Ectodermal cell (in vitro differentiated cells): ENCODE results near the gene DNAH11.
"Not testable (repeated sequence)": the region's sequence is repeated elsewhere in the genome, so short reads cannot be mapped to it uniquely, and the experiment has no call there.

Experiments used
- H3K27ac ChIP-seq: 2 replicates; pipeline ENCODE4 v1.7.0; 2013; ENCODE audit warnings: mild to moderate bottlenecking, low read depth, low read length; ENCODE audit not compliant: insufficient read depth, poor library complexity, severe bottlenecking
- H3K27me3 ChIP-seq: 2 replicates; pipeline ENCODE4 v1.7.0; 2013; ENCODE audit warnings: mild to moderate bottlenecking, low read length; ENCODE audit not compliant: insufficient read depth, control insufficient read depth, poor library complexity, severe bottlenecking
- H3K36me3 ChIP-seq: one replicate; pipeline ENCODE4 v1.7.0; 2013; ENCODE audit warnings: low read length; ENCODE audit not compliant: control insufficient read depth, insufficient read depth
- H3K4me1 ChIP-seq: one replicate; pipeline ENCODE4 v1.7.0; 2013; ENCODE audit warnings: low read length; ENCODE audit not compliant: control insufficient read depth, insufficient read depth
- H3K4me3 ChIP-seq: 2 replicates; pipeline ENCODE4 v1.7.0; 2013; ENCODE audit warnings: low read depth, low read length, control low read depth; ENCODE audit not compliant: insufficient read depth
- H3K9me3 ChIP-seq: 2 replicates; pipeline ENCODE4 v1.7.0; 2013; ENCODE audit warnings: mild to moderate bottlenecking, low read length, moderate library complexity; ENCODE audit not compliant: control insufficient read depth
- WGBS, 2 experiments: methylation state at CpG; one replicate each; pipeline ENCODE4 v1.1.7; 2013; ENCODE audit warnings: missing lambda C conversion rate in 2 of 2; 5-methylcytosine and 5-hydroxymethylcytosine counted together

Gene DNAH11

GRCh38 chr7:21731977-21732376 is 189.1 kb downstream of the DNAH11 start:
- Histone ChIP-seq H3K27ac (no peak overlapping the region), H3K9me3 (no peaks in the 10 kb centered on the region), H3K27me3 (no peaks in the 10 kb centered on the region), H3K4me1 (no peaks in the 10 kb centered on the region), H3K4me3 (no peak overlapping the region), H3K36me3 (no peaks in the 10 kb centered on the region)
- WGBS, 2 experiments: 98% methylated on average over 3 of the region's 3 CpGs

- not testable (repeated sequence) for H3K27ac ChIP-seq, H3K4me3 ChIP-seq, H3K9me3 ChIP-seq, H3K36me3 ChIP-seq, H3K27me3 ChIP-seq, H3K4me1 ChIP-seq
- WGBS, 2 experiments: 92% methylated on average over 6 of the region's 6 CpGs
Measured at GRCh38 chr7:21732956-21733355, 190.1 kb downstream of the DNAH11 start.

- Histone ChIP-seq H3K27me3 (no peaks in the 10 kb centered on the region), H3K9me3 (no peaks in the 10 kb centered on the region), H3K27ac (no peak overlapping the region), H3K4me1 (no peaks in the 10 kb centered on the region), H3K36me3 (no peaks in the 10 kb centered on the region), H3K4me3 (no peak overlapping the region)
- 91 to 97% methylated on average over 5 of the region's 5 CpGs for WGBS, 2 experiments
Measured at GRCh38 chr7:21733837-21734236, 191.0 kb downstream of the DNAH11 start.

- Histone ChIP-seq H3K4me1 (no peaks in the 10 kb centered on the region), H3K27me3 (no peaks in the 10 kb centered on the region), H3K4me3 (no peak overlapping the region), H3K36me3 (no peaks in the 10 kb centered on the region), H3K27ac (no peak overlapping the region), H3K9me3 (no peaks in the 10 kb centered on the region)
- 76 to 81% methylated on average over 6 of the region's 6 CpGs for WGBS, 2 experiments
Measured at GRCh38 chr7:21743493-21743892, 200.7 kb downstream of the DNAH11 start.

GRCh38 chr7:21746949-21747348 is 204.1 kb downstream of the DNAH11 start:
- H3K27ac ChIP-seq: no peak overlapping the region
- H3K36me3 ChIP-seq: no peaks in the 10 kb centered on the region
- H3K27me3 ChIP-seq: no peaks in the 10 kb centered on the region
- H3K9me3 ChIP-seq: no peaks in the 10 kb centered on the region
- WGBS, 2 experiments: 82 to 100% methylated on average over 1 of the region's 1 CpG
- no peaks in the 10 kb centered on the region for H3K4me1 ChIP-seq
- H3K4me3 ChIP-seq: no peak overlapping the region

- WGBS, 2 experiments: 86 to 92% methylated on average over 2 of the region's 2 CpGs
Measured at GRCh38 chr7:21747806-21748205, 205.0 kb downstream of the DNAH11 start.

GRCh38 chr7:21749378-21749777 is 206.5 kb downstream of the DNAH11 start:
- no peaks in the 10 kb centered on the region for H3K4me1 ChIP-seq
- no peaks in the 10 kb centered on the region for H3K36me3 ChIP-seq
- H3K4me3 ChIP-seq: no peak overlapping the region
- no peak overlapping the region for H3K27ac ChIP-seq
- 78 to 79% methylated on average over 9 of the region's 9 CpGs for WGBS, 2 experiments
- H3K27me3 ChIP-seq: no peaks in the 10 kb centered on the region
- H3K9me3 ChIP-seq: no peaks in the 10 kb centered on the region

More at GRCh38 chr7:21747806-21748205, 205.0 kb downstream of the DNAH11 start:
- Histone ChIP-seq H3K4me3 (no peak overlapping the region), H3K9me3 (no peaks in the 10 kb centered on the region), H3K4me1 (no peaks in the 10 kb centered on the region), H3K27me3 (no peaks in the 10 kb centered on the region), H3K27ac (no peak overlapping the region), H3K36me3 (no peaks in the 10 kb centered on the region)

GRCh38 chr7:21753071-21753470 is 210.2 kb downstream of the DNAH11 start:
- Histone ChIP-seq H3K27ac (no peak overlapping the region), H3K4me3 (no peak overlapping the region), H3K9me3 (no peaks in the 10 kb centered on the region), H3K36me3 (no peaks in the 10 kb centered on the region), H3K27me3 (no peaks in the 10 kb centered on the region), H3K4me1 (no peaks in the 10 kb centered on the region)
- 89 to 95% methylated on average over 3 of the region's 3 CpGs for WGBS, 2 experiments

- Histone ChIP-seq H3K9me3 (no peaks in the 10 kb centered on the region), H3K27me3 (no peaks in the 10 kb centered on the region), H3K4me3 (no peak overlapping the region), H3K27ac (no peak overlapping the region), H3K36me3 (no peaks in the 10 kb centered on the region), H3K4me1 (no peaks in the 10 kb centered on the region)
- 55 to 63% methylated on average over 3 of the region's 3 CpGs for WGBS, 2 experiments
Measured at GRCh38 chr7:21754963-21755362, 212.1 kb downstream of the DNAH11 start.

GRCh38 chr7:21757537-21758282 is 214.9 kb downstream of the DNAH11 start:
- Histone ChIP-seq H3K4me3 (no peak overlapping the region), H3K27ac (no peak overlapping the region), H3K36me3 (no peaks in the 10 kb centered on the region), H3K27me3 (no peaks in the 10 kb centered on the region), H3K4me1 (no peaks in the 10 kb centered on the region), H3K9me3 (no peaks in the 10 kb centered on the region)
- WGBS, 2 experiments: 83 to 84% methylated on average over 11 of the region's 11 CpGs
